Measurements from ENCODE around the gene SLC9A7. TPM values are rescaled to one million over a fixed set of nuclear protein-coding genes. Genes with fewer than 3 reads are reported as not detected.

SLC9A7 gene
- total RNA-seq, 1 donor from 2014 or later: 43.8 TPM

DNA sequence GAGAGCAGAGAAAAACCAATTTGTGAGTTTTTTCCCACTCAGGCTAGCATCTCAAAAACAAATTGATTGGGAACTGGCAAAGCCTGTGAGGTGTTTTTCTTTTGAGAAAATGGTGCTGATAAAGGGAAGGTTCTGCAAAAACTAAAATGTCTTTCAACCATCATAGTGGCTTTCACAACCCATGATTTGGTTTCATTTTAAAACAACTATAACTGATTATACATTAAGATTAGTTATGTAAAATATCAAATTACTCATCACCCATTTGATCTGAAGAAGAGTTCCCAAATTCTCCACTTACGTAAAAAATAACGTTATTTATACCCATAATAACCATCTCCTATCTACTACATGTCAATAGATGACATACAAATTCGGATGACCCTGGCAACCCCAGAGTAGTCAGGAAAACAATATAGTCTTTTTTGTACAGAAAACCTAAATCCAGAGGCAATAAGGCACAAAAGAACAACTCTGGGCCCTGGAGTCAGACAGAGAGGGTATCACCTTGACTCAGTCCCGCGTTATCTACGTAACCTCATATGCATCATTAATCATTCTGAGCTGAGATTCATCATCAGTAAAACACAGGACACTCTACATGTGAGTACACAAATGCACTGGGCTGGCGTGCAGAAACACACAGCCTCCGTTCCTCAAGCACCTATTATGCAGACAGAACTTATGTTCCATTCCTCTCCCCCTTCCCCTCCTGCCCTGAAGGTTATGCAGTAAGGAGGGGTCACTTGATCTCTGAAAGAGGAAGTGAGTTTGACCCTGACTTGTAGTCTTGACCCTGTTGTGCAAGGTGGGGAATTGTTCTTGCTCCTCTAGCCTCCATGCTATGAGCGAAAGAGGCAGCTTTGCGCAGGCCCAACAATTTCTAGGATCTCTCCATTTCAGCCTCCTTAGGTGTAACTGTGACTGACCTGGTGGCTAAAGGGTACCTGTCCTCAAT lies 82.2 kb downstream of the SLC9A7 start:
- H3K9me3 Mint-ChIP-seq: no peaks in the 10 kb centered on the region
- H3K27me3 Mint-ChIP-seq: no peaks in the 10 kb centered on the region
- H3K4me1 Mint-ChIP-seq: peaks cover 2% of the 10 kb centered on the region
- intact Hi-C loops (cut with micrococcal nuclease): no loop called here
- peaks cover 20% of the 10 kb centered on the region for H3K36me3 Mint-ChIP-seq (ENCODE audit: low read depth)
- no peak overlapping the region for H3K27ac Mint-ChIP-seq
- no peak for DNase-seq
- no peak overlapping the region for H3K4me3 Mint-ChIP-seq

DNA sequence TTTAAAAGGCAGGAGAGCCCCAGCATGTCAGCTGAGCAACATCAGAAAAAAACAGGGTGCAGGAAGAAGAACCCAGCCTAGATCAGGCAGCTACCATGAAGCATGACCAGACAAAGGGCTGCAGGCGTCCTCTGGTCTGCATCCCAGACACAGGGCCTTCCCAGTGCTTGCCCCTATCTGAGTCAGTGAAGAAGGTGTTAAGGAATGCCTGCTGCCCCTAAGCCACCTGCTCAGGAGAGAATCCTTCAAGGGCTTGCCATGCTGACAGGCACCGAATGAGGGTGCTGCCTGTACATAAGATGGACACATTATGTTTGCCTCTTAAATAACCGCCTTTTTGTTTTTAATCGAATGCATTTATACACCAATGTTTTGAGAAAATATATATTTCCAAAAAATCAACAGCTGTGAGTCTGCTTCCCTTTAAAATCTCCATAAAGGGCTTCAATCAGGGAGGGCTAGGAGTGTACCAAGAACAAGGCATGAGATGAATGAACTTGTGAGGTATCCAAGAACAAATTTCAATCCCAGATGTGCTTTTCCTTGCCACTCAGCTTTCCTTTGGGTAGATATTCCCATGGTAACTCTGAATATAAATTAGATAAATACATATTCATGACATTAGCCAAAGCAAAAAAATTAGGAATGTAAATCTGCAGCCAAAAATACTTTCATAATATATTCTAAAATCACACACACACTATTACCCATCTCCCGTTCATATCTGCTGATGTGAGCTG lies 85.1 kb downstream of the SLC9A7 start:
- Mint-ChIP-seq H3K9me3 (no peaks in the 10 kb centered on the region), H3K27ac (no peak overlapping the region), H3K27me3 (no peaks in the 10 kb centered on the region), H3K4me1 (peaks cover 2% of the 10 kb centered on the region), H3K36me3 (ENCODE audit: low read depth) (peaks cover 21% of the 10 kb centered on the region), H3K4me3 (no peak overlapping the region)
- intact Hi-C loops (cut with micrococcal nuclease): no loop called here
- DNase-seq: no peak

DNA sequence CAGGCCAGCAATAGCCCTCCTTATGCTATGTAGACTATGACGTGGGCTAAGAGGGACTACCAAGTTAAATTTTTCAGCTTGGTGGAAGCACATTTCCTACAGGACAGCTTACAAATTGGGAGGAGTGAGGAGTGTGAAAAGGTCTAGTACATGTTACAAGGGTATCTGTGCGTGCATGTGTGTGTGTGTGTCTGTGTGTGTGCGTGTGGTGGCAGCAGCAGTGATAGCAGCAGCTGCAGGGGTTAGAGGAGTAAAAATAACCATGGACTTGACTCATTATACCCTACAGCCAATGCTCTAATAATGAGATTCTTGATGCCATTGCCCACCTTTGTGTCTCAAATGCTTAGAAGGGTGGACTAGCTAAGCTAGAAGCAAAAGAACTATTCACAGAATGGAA lies 88.6 kb downstream of the SLC9A7 start:
- H3K36me3 Mint-ChIP-seq (ENCODE audit: low read depth): peaks cover 20% of the 10 kb centered on the region
- intact Hi-C loops (cut with micrococcal nuclease): no loop called here
- no peaks in the 10 kb centered on the region for H3K9me3 Mint-ChIP-seq
- H3K4me1 Mint-ChIP-seq: peaks cover 6% of the 10 kb centered on the region
- H3K4me3 Mint-ChIP-seq: no peak overlapping the region
- no peak overlapping the region for H3K27ac Mint-ChIP-seq
- DNase-seq: no peak
- no peaks in the 10 kb centered on the region for H3K27me3 Mint-ChIP-seq

DNA sequence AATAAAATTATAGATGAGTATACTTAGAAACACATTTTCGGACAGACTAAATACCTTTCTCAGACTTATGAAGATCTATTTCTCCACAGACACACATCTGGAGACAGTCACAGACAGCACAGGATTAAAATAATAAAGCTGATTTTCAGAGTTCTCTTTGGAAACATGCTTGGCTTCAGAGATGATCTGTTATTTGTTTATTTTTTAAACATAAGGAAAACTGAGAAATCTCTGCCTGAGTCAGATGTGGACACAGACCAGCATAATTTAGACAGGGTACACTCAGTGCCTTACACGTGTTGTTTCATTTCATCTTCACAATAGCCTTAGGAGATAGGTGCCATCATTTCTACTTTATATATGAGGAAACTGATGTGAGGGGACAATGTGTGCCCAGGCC lies 92.1 kb downstream of the SLC9A7 start:
- peaks cover 14% of the 10 kb centered on the region for H3K4me1 Mint-ChIP-seq
- no peaks in the 10 kb centered on the region for H3K9me3 Mint-ChIP-seq
- DNase-seq: no peak
- H3K27me3 Mint-ChIP-seq: no peaks in the 10 kb centered on the region
- no peak overlapping the region for H3K4me3 Mint-ChIP-seq
- H3K36me3 Mint-ChIP-seq (ENCODE audit: low read depth): peaks cover 25% of the 10 kb centered on the region
- intact Hi-C loops (cut with micrococcal nuclease): no loop called here
- no peak overlapping the region for H3K27ac Mint-ChIP-seq

DNA sequence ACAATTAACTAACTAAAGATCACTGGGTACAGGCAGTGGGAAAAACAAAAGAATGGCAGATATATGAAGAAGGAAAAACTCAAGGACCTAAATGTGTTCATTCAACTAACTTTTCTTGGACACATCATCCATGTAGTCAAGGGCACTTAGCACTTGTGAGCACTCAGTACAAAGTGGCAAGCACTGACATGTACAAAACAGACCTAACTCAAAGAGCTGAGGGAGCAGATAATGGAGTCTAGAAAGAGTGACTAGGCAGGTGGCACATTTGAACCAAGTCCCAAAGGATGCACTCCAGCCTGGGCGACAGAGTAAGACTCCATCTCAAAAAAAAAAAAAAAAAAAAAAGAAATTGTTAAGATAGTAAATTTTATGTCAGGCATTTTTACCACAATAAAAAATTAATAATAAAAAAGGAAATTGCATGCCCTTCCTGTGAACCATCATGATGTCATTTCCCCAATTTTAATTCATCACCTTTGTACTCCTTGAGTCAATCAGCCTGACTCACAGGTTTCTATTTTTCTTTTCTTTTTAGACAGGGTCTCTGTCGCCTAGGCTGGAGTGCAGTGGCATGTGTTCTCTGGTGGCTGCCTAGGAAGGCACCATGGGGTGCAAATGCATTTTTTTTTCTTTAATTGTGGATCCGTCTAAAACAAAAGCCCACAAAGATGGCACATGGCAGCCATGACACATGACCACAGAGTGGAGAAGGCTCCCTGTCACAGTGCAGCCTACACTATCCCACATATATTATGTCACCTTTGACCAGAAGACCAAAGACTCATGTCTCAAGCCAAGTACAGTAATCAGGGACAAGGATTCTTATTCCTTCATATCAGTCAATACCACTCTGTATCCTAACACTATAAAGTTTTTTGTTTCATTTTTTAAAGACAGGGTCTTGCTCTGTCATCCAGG lies 93.4 kb downstream of the SLC9A7 start:
- Mint-ChIP-seq H3K27ac (peak overlapping the region; percentile 65), H3K36me3 (ENCODE audit: low read depth) (peaks cover 23% of the 10 kb centered on the region), H3K4me3 (no peak overlapping the region), H3K9me3 (no peaks in the 10 kb centered on the region), H3K4me1 (peaks cover 14% of the 10 kb centered on the region), H3K27me3 (no peaks in the 10 kb centered on the region)
- DNase-seq: no peak
- intact Hi-C loops (cut with micrococcal nuclease): no loop called here

DNA sequence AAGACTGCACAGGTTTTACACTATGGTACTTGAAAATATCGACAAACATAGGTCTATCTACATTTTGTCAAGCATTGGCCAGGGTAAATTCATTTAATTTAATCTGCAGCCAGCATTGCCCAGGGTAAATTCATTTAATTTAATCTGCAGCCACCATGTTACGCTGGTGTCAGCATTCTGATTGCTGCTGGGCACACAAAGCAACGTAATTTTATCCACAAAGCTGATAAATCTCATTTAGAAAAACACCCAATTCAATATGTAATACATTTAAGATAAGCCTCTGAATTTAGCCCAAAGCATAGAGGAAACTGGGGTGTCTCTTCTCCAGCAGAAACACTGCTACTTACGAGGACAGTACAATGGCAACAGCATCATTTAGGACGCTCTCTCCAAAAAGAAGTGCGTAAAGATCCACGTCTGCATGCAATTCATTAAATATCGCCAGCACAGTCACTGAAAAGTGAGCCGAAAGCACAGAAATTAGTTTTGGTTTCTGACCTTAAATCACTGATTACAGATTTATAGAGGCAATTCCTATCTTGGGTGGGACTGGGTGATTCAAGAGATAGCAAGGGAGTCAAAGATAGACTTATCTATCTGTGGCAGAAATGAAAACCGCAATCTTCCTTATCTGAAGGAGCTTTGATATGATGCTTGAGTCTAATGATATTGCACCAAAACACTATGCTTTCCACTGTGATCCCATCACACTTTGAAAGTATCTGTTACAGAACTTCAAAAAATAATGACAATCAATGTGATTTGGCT lies 96.5 kb downstream of the SLC9A7 start:
- H3K27me3 Mint-ChIP-seq: no peaks in the 10 kb centered on the region
- H3K27ac Mint-ChIP-seq: no peak overlapping the region
- intact Hi-C loops (cut with micrococcal nuclease): no loop called here
- DNase-seq: no peak
- H3K9me3 Mint-ChIP-seq: no peaks in the 10 kb centered on the region
- H3K36me3 Mint-ChIP-seq (ENCODE audit: low read depth): peaks cover 16% of the 10 kb centered on the region
- H3K4me1 Mint-ChIP-seq: peaks cover 14% of the 10 kb centered on the region
- no peak overlapping the region for H3K4me3 Mint-ChIP-seq

DNA sequence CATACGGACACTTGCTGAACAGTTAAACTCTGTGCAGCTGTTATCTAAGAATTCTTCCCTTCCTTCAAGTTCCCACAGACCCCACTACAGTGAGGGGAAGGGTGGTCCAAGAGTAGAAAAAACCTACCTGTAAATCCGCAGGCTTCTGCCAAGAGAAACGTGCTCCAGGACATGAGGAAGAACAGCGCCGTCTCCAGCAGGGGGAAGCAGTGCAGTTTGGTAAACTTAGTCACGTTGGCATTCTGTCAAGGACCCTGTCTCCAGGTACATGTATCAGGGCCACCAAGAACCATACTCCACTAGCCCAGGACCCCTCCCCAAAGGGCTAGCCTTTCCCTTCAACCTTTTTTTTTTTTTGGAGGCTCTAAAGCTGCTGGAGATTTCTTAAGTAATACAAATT lies 105.4 kb downstream of the SLC9A7 start:
- Mint-ChIP-seq H3K4me3 (no peak overlapping the region), H3K27me3 (no peaks in the 10 kb centered on the region), H3K36me3 (ENCODE audit: low read depth) (peaks cover 7% of the 10 kb centered on the region), H3K4me1 (no peaks in the 10 kb centered on the region), H3K27ac (no peak overlapping the region), H3K9me3 (no peaks in the 10 kb centered on the region)
- intact Hi-C loops (cut with micrococcal nuclease): loop anchor here (5.0 kb wide), 1 partner anchor 144 kb away; no protein-coding TSS in a partner anchor
- no peak for DNase-seq

DNA sequence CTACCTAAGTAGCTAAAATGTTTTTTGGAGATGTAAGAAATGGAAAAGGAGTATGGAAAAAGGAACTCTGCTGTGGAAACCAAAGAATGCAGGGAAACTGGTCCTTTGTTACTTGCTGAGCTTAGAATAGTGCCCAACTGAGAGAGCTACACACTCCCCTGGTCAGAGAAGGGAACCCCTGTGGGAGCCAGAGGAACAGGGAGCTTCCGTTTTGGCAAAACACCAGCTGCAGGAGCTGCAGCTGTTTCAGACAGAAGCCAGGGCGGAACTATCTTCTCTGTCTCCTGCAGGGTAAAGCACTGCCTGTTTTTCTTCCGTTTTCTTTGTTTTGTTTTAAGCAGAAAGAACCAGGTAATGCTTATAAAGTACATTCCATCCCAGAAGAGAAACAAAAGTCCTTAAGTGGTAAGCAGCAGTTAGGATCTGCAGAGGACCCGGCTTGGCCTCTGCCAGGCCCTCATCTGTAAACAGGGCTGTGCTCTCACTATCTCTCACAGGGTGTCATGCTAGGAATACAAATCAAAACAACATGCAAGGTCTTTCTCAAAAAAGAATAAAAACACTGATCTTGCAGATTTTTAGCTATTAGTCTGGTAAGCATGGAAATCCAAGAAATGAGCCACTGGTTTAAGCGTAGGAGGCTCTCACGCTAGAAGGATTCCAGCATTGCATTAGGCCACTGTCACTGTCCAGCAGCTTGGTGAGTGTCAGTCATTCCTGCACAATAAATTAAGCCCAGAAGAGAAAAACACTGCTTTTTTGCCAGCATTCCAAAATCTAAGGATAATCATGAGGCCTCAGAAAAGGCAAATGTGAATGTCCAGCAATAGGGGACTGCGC lies 109.3 kb downstream of the SLC9A7 start:
- no peak overlapping the region for H3K27ac Mint-ChIP-seq

DNA sequence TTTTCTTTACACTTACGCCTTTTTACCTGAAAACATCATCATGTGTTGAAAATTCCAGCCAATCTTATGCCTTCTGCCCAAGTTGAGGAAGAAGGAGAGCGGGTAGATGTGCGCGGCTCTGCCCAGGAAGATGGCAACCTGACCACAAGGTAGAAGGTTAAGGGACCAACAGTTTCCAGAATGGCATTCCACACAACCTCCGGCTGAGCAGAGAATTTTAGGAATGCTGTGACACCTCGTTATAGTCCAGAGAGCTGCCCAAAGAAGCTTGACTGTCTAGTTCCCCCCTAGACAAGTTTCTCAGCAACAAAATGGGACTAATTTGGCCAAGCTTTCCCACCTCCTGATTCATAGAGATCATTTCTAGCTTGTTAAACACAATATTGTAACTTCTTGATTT lies 110.3 kb downstream of the SLC9A7 start:
- no peak for DNase-seq
- Mint-ChIP-seq H3K4me3 (no peak overlapping the region), H3K27ac (no peak overlapping the region), H3K36me3 (ENCODE audit: low read depth) (peaks cover 16% of the 10 kb centered on the region), H3K9me3 (no peaks in the 10 kb centered on the region), H3K27me3 (no peaks in the 10 kb centered on the region), H3K4me1 (peaks cover 3% of the 10 kb centered on the region)
- intact Hi-C loops (cut with micrococcal nuclease): no loop called here

More for the DNA sequence above, 109.3 kb downstream of the SLC9A7 start:
- no peak for DNase-seq
- Mint-ChIP-seq H3K4me3 (no peak overlapping the region), H3K4me1 (peaks cover 3% of the 10 kb centered on the region), H3K9me3 (no peaks in the 10 kb centered on the region), H3K27me3 (no peaks in the 10 kb centered on the region), H3K36me3 (ENCODE audit: low read depth) (peaks cover 16% of the 10 kb centered on the region)
- intact Hi-C loops (cut with micrococcal nuclease): loop anchor here (5.0 kb wide), 1 partner anchor 148 kb away; no protein-coding TSS in a partner anchor

DNA sequence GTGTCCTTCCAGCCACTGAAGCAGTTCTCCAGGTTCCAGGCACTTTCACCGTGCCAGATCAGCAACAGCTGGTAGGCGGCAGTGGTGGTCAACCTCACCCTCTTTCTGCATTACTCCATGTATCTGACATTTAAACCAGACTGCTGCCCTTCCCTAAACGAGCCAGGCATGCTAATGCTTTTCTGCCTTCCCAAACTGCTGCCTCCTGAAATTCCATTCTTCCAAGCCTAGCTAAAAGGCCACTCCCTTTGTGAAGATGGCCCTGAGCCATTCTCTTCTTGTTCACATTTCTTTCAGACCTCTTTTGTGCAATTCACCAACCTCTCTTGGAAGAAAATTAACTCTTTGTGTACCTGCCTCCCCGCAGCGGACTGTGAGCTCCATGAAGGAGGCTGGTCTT lies 111.7 kb downstream of the SLC9A7 start:
- intact Hi-C loops (cut with micrococcal nuclease): no loop called here
- Mint-ChIP-seq H3K9me3 (no peaks in the 10 kb centered on the region), H3K27ac (no peak overlapping the region), H3K27me3 (no peaks in the 10 kb centered on the region), H3K36me3 (ENCODE audit: low read depth) (peaks cover 21% of the 10 kb centered on the region), H3K4me1 (peaks cover 4% of the 10 kb centered on the region), H3K4me3 (no peak overlapping the region)
- no peak for DNase-seq

DNA sequence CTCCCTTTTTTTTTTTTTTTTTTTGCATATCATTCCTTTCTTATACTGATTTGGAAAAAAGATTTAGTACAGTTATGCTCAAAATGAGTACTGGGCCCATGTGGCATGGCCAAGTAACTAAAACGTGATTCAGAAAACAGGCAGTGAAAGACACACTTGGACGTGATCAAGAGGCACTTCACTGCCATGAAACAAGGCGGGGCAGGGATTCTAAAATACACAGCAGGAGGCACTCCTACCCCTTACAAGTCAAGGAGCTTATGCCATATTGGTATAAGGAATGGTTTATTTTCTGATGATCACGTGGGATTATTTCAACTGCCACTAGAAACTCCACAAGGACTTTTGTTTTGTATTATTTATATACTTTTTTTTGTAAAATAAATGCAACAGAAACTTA lies 113.3 kb downstream of the SLC9A7 start:
- H3K9me3 Mint-ChIP-seq: no peaks in the 10 kb centered on the region
- H3K27me3 Mint-ChIP-seq: no peaks in the 10 kb centered on the region
- intact Hi-C loops (cut with micrococcal nuclease): no loop called here
- no peak for DNase-seq
- H3K36me3 Mint-ChIP-seq (ENCODE audit: low read depth): peaks cover 21% of the 10 kb centered on the region
- H3K4me3 Mint-ChIP-seq: no peak overlapping the region
- H3K4me1 Mint-ChIP-seq: peaks cover 9% of the 10 kb centered on the region
- no peak overlapping the region for H3K27ac Mint-ChIP-seq

DNA sequence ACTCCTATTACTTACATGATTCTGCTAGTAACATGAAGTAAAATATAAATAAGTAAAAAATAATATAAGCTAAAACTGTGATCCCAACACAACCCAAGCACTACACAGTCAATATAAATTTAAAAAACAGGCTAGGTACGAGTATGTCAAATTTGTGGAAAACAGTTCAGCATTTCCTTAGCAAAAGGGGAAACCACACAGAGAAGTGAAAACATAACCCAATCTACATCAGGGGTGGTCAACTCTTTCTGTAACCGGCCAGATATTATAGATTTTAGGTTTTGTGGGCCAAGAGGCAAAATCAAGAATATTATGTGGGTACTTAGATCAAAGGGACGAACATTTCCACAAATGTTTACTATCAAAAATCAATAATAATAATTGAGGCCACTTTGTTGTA lies 115.3 kb downstream of the SLC9A7 start:
- H3K27ac Mint-ChIP-seq: no peak overlapping the region

More for the DNA sequence above, 115.3 kb downstream of the SLC9A7 start:
- DNase-seq: no peak
- Mint-ChIP-seq H3K4me1 (peaks cover 9% of the 10 kb centered on the region), H3K4me3 (no peak overlapping the region), H3K27me3 (no peaks in the 10 kb centered on the region), H3K9me3 (no peaks in the 10 kb centered on the region), H3K36me3 (ENCODE audit: low read depth) (peaks cover 24% of the 10 kb centered on the region)
- intact Hi-C loops (cut with micrococcal nuclease): no loop called here
